Esophagus muscularis mucosa (tissue), 3 donors: ENCODE data around the gene PNLDC1.

Experiments
- CTCF ChIP-seq, 3 experiments: fragments of 200-600 bp in 2 of 3; fragments of 450-650 bp in 1 of 3; sonication (generic) in 2 of 3; IDR thresholded peaks; one replicate each; pipeline ENCODE4 v1.5.1; 2017 to 2019; ENCODE audit warnings: antibody characterized with exemption in 3 of 3, mild to moderate bottlenecking in 2 of 3, moderate library complexity in 1 of 3
- EP300 ChIP-seq: sonication (generic); formaldehyde crosslinking; IDR thresholded peaks from one replicate; pipeline ENCODE4 v1.6.1; 2017; ENCODE audit warnings: antibody characterized with exemption

GRCh38 chr6:159751448-159751847, 48.6 kb upstream of the PNLDC1 start:
- no peak for TF ChIP-seq EP300
- TF ChIP-seq CTCF (IDR thresholded peaks at IDR 0.05), result no peak
